K562 (cell line): ENCODE data around the gene TENM3. TPM values are rescaled to one million over a fixed set of nuclear protein-coding genes. Genes with fewer than 3 reads are reported as not detected.

ENCODE experiments used
- ATAC-seq: fragments of 200-7000 bp; cut with Tn5 transposase; 3 replicates; pipeline ENCODE4 v1.9.1; 2020; ENCODE audit warnings: moderate library complexity
- BruUV-seq: library from RNA; stranded (reverse); fragments of 400-500 nt; replicated peaks from 2 replicates; lab custom pipeline; 2021; lab: Mats Ljungman, UMichigan
- CTCF ChIA-PET: fragments of 300-600 bp; formaldehyde crosslinking; extraction: SDS; loops from one replicate; lab custom pipeline; 2021; ENCODE audit warnings: low intra/inter-chr PET ratio; lab: Yijun Ruan, JAX
- POLR2A ChIA-PET: fragments of 300-600, 350-650 bp; sonication (Branson Sonifier 250); formaldehyde crosslinking; extraction: SDS; loops from one replicate; lab custom pipeline; 2021; ENCODE audit warnings: antibody characterized with exemption, inconsistent platforms; lab: Yijun Ruan, JAX
- DNase-seq, 4 experiments: peaks; one replicate each; pipeline versions ENCODE4 v3.0.0 to v3.0.0-alpha.2; 2011 to 2018; ENCODE audit warnings: low spot score in 3 of 4, mixed read lengths in 3 of 4; ENCODE audit errors: extremely low read depth in 1 of 4
- FAIRE-seq: peaks from 2 replicates; lab custom pipeline; 2011; peaks lifted over from hg19 to GRCh38; lab: Jason Lieb, UNC
- H2AFZ ChIP-seq: 2 replicates; pipeline ENCODE4 v1.6.0; 2011; ENCODE audit warnings: low read depth, low read length, control low read depth, inconsistent platforms
- H3K27ac ChIP-seq: fragments of 200-600 bp; 3 replicates; pipeline ENCODE4 v1.8.0; 2011; ENCODE audit warnings: low read depth, mild to moderate bottlenecking, control low read depth, inconsistent platforms, low read length, moderate library complexity, mixed read lengths; ENCODE audit errors: extremely low read depth
- H3K27me3 ChIP-seq, 2 experiments: fragments of 300-600 bp in 1 of 2; 2 replicates in 1 of 2; 3 replicates in 1 of 2; pipeline versions ENCODE4 v1.6.0 to v1.8.0; 2011; ENCODE audit warnings: inconsistent platforms in 2 of 2, low read length in 2 of 2, mild to moderate bottlenecking in 1 of 2, mixed read lengths in 1 of 2, moderate library complexity in 1 of 2; ENCODE audit not compliant: control insufficient read depth in 2 of 2, insufficient read depth in 2 of 2
- H3K36me3 ChIP-seq: fragments of 300-600 bp; 3 replicates; pipeline ENCODE4 v1.8.0; 2011; ENCODE audit warnings: mild to moderate bottlenecking, low read length, inconsistent platforms; ENCODE audit not compliant: control insufficient read depth, insufficient read depth
- H3K4me1 ChIP-seq, 2 experiments: fragments of 200-600 bp in 1 of 2; replicated peaks in 1 of 2; 2 replicates in 1 of 2; 3 replicates in 1 of 2; pipeline versions ENCODE4 v1.5.1 to v1.8.0; 2011; ENCODE audit warnings: inconsistent platforms in 2 of 2, low read length in 2 of 2, mild to moderate bottlenecking in 1 of 2, mixed read lengths in 1 of 2, moderate library complexity in 1 of 2; ENCODE audit not compliant: control insufficient read depth in 2 of 2, insufficient read depth in 2 of 2
- H3K4me2 ChIP-seq: 2 replicates; pipeline ENCODE4 v1.6.1; 2011; ENCODE audit warnings: low read length, control low read depth, inconsistent platforms, mixed read lengths; ENCODE audit not compliant: insufficient read depth
- H3K4me3 ChIP-seq: fragments of 200-600 bp; sonication (generic), shearing (Covaris generic); 2 replicates; pipeline ENCODE4 v1.5.1; 2016; ENCODE audit warnings: control low read depth, inconsistent platforms
- H3K79me2 ChIP-seq: fragments of 200-600 bp; 3 replicates; pipeline ENCODE4 v1.8.0; 2011; ENCODE audit warnings: low read length, inconsistent platforms; ENCODE audit not compliant: control insufficient read depth, insufficient read depth
- H3K9ac ChIP-seq, 2 experiments: 2 replicates each; pipeline versions ENCODE4 v1.6.0 to v1.6.1; 2011; ENCODE audit warnings: low read depth in 2 of 2, low read length in 2 of 2, control low read depth in 1 of 2, inconsistent platforms in 1 of 2, mild to moderate bottlenecking in 1 of 2, mixed read lengths in 1 of 2; ENCODE audit not compliant: insufficient read depth in 1 of 2
- H3K9me1 ChIP-seq: one replicate; pipeline ENCODE4 v1.6.0; 2011; ENCODE audit warnings: inconsistent platforms, mild to moderate bottlenecking, low read length, moderate library complexity; ENCODE audit not compliant: control insufficient read depth, insufficient read depth
- H3K9me3 ChIP-seq: replicated peaks from 2 replicates; pipeline ENCODE4 v1.5.1; 2011; ENCODE audit warnings: low read depth, low read length, inconsistent platforms; ENCODE audit not compliant: control insufficient read depth, insufficient read depth
- H4K20me1 ChIP-seq: replicated peaks from 2 replicates; pipeline ENCODE4 v1.6.1; 2011; ENCODE audit warnings: low read length, inconsistent platforms, mixed read lengths; ENCODE audit not compliant: control insufficient read depth, insufficient read depth
- CHD1 ChIP-seq: fragments of 200-600 bp; sonication (generic); IDR thresholded peaks from one replicate; pipeline ENCODE4 v1.6.1; 2012; ENCODE audit warnings: mild to moderate bottlenecking, moderate library complexity, low read length, inconsistent platforms
- CREB1 ChIP-seq, 2 experiments: sonication (generic) in 1 of 2; formaldehyde crosslinking in 1 of 2; IDR thresholded peaks; 2 replicates each; pipeline versions ENCODE4 v1.6.1 to v1.8.0; 2012 to 2022; ENCODE audit warnings: inconsistent platforms in 1 of 2, mild to moderate bottlenecking in 1 of 2, missing genetic modification reagents in 1 of 2, moderate library complexity in 1 of 2
- EHMT2 ChIP-seq: fragments of 450-650 bp; IDR thresholded peaks from 2 replicates; pipeline ENCODE4 v1.6.1; 2018; ENCODE audit warnings: antibody characterized with exemption
- HDAC6 ChIP-seq: IDR thresholded peaks from 2 replicates; pipeline ENCODE4 v1.6.1; 2012; ENCODE audit warnings: low read depth, mild to moderate bottlenecking, control low read depth, inconsistent platforms, low read length, moderate library complexity
- KLF16 ChIP-seq: IDR thresholded peaks from 2 replicates; pipeline ENCODE4 v1.6.1; 2016; ENCODE audit warnings: antibody characterized with exemption
- NR3C1 ChIP-seq: sonication (generic); formaldehyde crosslinking; IDR thresholded peaks from 2 replicates; pipeline ENCODE4 v1.8.1; 2022; ENCODE audit warnings: missing genetic modification reagents
- POLR2B ChIP-seq: fragments of 450-650 bp; IDR thresholded peaks from 2 replicates; pipeline ENCODE4 v1.6.1; 2018; ENCODE audit warnings: low read depth; ENCODE audit not compliant: partially characterized antibody
- POLR3G ChIP-seq: IDR thresholded peaks from 2 replicates; pipeline ENCODE4 v1.6.1; 2011; ENCODE audit not compliant: insufficient read length, insufficient replicate concordance; ENCODE audit errors: extremely low read depth
- RAD51 ChIP-seq: fragments of 450-650 bp; IDR thresholded peaks from 2 replicates; pipeline ENCODE4 v1.7.1; 2016; ENCODE audit warnings: low read depth, mild to moderate bottlenecking, borderline replicate concordance
- SMAD3 ChIP-seq: fragments of 450-650 bp; formaldehyde crosslinking; conservative IDR thresholded peaks from 2 replicates; pipeline ENCODE4 v1.4.0; 2020; ENCODE audit warnings: mild to moderate bottlenecking
- SP1 ChIP-seq: sonication (generic); formaldehyde crosslinking; IDR thresholded peaks from 2 replicates; pipeline ENCODE4 v1.8.1; 2022; ENCODE audit warnings: mild to moderate bottlenecking, missing genetic modification reagents
- SUPT5H ChIP-seq: fragments of 450-650 bp; IDR thresholded peaks from 2 replicates; pipeline ENCODE4 v1.6.1; 2016
- ZNF76 ChIP-seq: fragments of 250-450 bp; sonication (Bioruptor Pico); IDR thresholded peaks from 2 replicates; pipeline ENCODE4 v1.4.0; 2020; ENCODE audit warnings: mild to moderate bottlenecking, moderate library complexity, borderline replicate concordance
- WGBS: fragments of 100-300 bp; shearing (Covaris generic); methylation state at CpG from one replicate; pipeline ENCODE4 v1.1.6; 2016; ENCODE audit warnings: low coverage, mixed read lengths; ENCODE audit not compliant: insufficient coverage; ENCODE audit errors: missing lambda C conversion rate; 5-methylcytosine and 5-hydroxymethylcytosine counted together
- in situ Hi-C: fragments of 300-500 bp; cut with MboI; formaldehyde crosslinking; loops from 4 replicates; pipeline ENCODE4 v1.15.0; 2018; ENCODE audit warnings: inconsistent platforms, mixed read lengths
- intact Hi-C: fragments of 100-400 bp; cut with micrococcal nuclease; formaldehyde crosslinking; loops from 2 replicates; pipeline ENCODE4 v1.14.2; 2022
- polyA plus RNA-seq, 8 experiments: library from polyadenylated mRNA; depleted of rRNA in 4 of 8; stranded (reverse) in 5 of 8; unstranded in 3 of 8; fragments of >200 nt; fragmentation: Nextera tagmentation in 2 of 8; fragmentation: Illumina TruSeq in 1 of 8; extraction: Ambion mirVana in 2 of 8; extraction: Trizol in 1 of 8; gene quantifications; 2 replicates each; pipeline versions ENCODE4 v1.2.1 to v1.2.3, GENCODE V29; 2011 to 2014; ENCODE audit warnings: inconsistent platforms in 1 of 8, missing spikeins in 1 of 8
- total RNA-seq, 7 experiments: library from RNA; depleted of rRNA in 6 of 7; stranded (reverse); fragments of >200 nt in 6 of 7; fragmentation: Illumina TruSeq in 2 of 7; extraction: Trizol in 2 of 7; gene quantifications; 2 replicates each; pipeline versions ENCODE4 v1.2.1 to v1.2.3, GENCODE V29; 2011 to 2021; ENCODE audit warnings: low replicate concordance in 1 of 7
- TF ChIP-seq, protein P1 (sequence below): sonication (generic); formaldehyde crosslinking; IDR thresholded peaks from 2 replicates; pipeline ENCODE4 v1.8.0; 2022; ENCODE audit warnings: missing genetic modification reagents, mild to moderate bottlenecking, moderate library complexity, borderline replicate concordance
- TF ChIP-seq, protein P2 (sequence below): sonication (generic); formaldehyde crosslinking; IDR thresholded peaks from 2 replicates; pipeline ENCODE4 v1.8.0; 2022; ENCODE audit warnings: missing genetic modification reagents, mild to moderate bottlenecking, borderline replicate concordance

TENM3 gene
- total and polyA plus RNA-seq, 9 of the 15 experiments (the other 6 are each of a cell fraction or from before 2014, with no cell fraction given): 0.01 to 0.02 TPM; not detected in 7

DNA sequence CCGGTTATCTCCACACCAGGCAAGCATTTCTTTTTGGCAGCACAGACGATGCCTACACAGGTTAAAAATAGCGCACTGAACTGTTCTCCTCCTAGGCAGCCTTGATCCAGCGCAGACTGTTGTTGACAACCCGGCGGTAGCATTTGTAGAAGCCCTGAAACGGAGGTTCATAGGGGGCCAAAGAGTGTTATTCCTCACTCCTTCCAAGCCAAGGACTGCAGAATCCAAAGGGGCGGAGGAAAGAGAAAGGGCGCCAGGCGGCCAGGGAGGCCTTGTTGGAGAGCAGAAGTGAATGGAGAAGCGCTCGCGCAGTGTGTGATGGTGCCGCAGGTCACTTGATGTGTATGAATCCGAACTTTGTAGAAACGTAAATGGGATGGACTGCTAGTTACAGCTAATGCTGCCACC, 82.7 kb downstream of the TENM3 start:
- H3K36me3 ChIP-seq: no peaks in the 10 kb centered on the region
- no peak overlapping the region for H3K9ac ChIP-seq
- H3K4me3 ChIP-seq: no peak overlapping the region
- H3K9me3 ChIP-seq: no peaks in the 10 kb centered on the region
- TF ChIP-seq EHMT2 (no peak), HDAC6 (no peak), SMAD3 (CRISPR knock-in tag) (no peak), SUPT5H (no peak), CHD1 (no peak), NR3C1 (CRISPR knock-in tag) (no peak), KLF16 (no peak), RAD51 (no peak), SP1 (CRISPR knock-in tag) (no peak), CREB1 (IDR thresholded peaks at IDR 0.05) (no peak), CREB1 (CRISPR knock-in tag; IDR thresholded peaks at IDR 0.05) (no peak), POLR3G (no peak), POLR2B (no peak), ZNF76 (CRISPR knock-in tag) (no peak)
- TF ChIP-seq, protein P1, sequence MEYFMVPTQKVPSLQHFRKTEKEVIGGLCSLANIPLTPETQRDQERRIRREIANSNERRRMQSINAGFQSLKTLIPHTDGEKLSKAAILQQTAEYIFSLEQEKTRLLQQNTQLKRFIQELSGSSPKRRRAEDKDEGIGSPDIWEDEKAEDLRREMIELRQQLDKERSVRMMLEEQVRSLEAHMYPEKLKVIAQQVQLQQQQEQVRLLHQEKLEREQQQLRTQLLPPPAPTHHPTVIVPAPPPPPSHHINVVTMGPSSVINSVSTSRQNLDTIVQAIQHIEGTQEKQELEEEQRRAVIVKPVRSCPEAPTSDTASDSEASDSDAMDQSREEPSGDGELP (CRISPR knock-in tag): no peak
- TF ChIP-seq, protein P2, sequence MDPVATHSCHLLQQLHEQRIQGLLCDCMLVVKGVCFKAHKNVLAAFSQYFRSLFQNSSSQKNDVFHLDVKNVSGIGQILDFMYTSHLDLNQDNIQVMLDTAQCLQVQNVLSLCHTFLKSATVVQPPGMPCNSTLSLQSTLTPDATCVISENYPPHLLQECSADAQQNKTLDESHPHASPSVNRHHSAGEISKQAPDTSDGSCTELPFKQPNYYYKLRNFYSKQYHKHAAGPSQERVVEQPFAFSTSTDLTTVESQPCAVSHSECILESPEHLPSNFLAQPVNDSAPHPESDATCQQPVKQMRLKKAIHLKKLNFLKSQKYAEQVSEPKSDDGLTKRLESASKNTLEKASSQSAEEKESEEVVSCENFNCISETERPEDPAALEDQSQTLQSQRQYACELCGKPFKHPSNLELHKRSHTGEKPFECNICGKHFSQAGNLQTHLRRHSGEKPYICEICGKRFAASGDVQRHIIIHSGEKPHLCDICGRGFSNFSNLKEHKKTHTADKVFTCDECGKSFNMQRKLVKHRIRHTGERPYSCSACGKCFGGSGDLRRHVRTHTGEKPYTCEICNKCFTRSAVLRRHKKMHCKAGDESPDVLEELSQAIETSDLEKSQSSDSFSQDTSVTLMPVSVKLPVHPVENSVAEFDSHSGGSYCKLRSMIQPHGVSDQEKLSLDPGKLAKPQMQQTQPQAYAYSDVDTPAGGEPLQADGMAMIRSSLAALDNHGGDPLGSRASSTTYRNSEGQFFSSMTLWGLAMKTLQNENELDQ (CRISPR knock-in tag): no peak
- H3K4me2 ChIP-seq: no peak overlapping the region
- WGBS: 6% methylated on average over 14 of the region's 16 CpGs
- in situ Hi-C loops: no loop called here
- H4K20me1 ChIP-seq: no peaks in the 10 kb centered on the region
- no peak for ATAC-seq
- H2AFZ ChIP-seq: no peak overlapping the region
- DNase-seq: no peak
- ChIA-PET POLR2A (no interaction called here), CTCF (no interaction called here)
- H3K79me2 ChIP-seq: no peaks in the 10 kb centered on the region
- H3K27ac ChIP-seq: no peak overlapping the region
- H3K4me1 ChIP-seq: no peaks in the 10 kb centered on the region
- H3K27me3 ChIP-seq: peaks cover 0 to 10% of the 10 kb centered on the region in 2 experiments; a peak in 2 of 5 replicates
- no peaks in the 10 kb centered on the region for H3K9me1 ChIP-seq
- BruUV-seq: no TSS peak
- intact Hi-C loops: no loop called here
- FAIRE-seq: no peak
